HCT116 (cell line): ENCODE data around the gene CHRNA7. TPM values are rescaled to one million over a fixed set of nuclear protein-coding genes. Genes with fewer than 3 reads are reported as not detected.
"Not testable (repeated sequence)": the region's sequence is repeated elsewhere in the genome, so short reads cannot be mapped to it uniquely, and the experiment has no call there.

ENCODE experiments used
- ATAC-seq: fragments of 200-7000 bp; cut with Tn5 transposase; 2 replicates; pipeline ENCODE4 v1.9.1; 2020; ENCODE audit warnings: mild to moderate bottlenecking, moderate library complexity
- BruUV-seq: library from RNA; stranded (reverse); fragments of 400-500 nt; replicated peaks from 2 replicates; lab custom pipeline; 2021; lab: Mats Ljungman, UMichigan
- CTCF ChIA-PET: fragments of 300-600 bp; sonication (Branson Sonifier 250); formaldehyde crosslinking; loops from one replicate; lab custom pipeline; 2021; ENCODE audit warnings: antibody characterized with exemption; lab: Charles Lee
- POLR2A ChIA-PET: fragments of 300-600, 350-600 bp; sonication (Branson Sonifier 250); formaldehyde crosslinking; loops from one replicate; lab custom pipeline; 2021; ENCODE audit warnings: antibody characterized with exemption; lab: Charles Lee
- RAD21 ChIA-PET, 2 experiments: fragments of 300-600 bp; sonication (Branson Sonifier 250); formaldehyde crosslinking; loops; one replicate each; lab custom pipeline; 2023; ENCODE audit warnings: low total read pairs in 2 of 2; ENCODE audit not compliant: uncharacterized antibody in 2 of 2, unreplicated experiment in 2 of 2, low non-redundant PET in 1 of 2; lab: Charles Lee
- DNase-seq: peaks from one replicate; pipeline ENCODE4 v3.0.0-alpha.2; 2010; ENCODE audit warnings: low read depth, low spot score
- H2AFZ ChIP-seq: fragments of 200-600 bp; shearing (Covaris generic), sonication (generic); 2 replicates; pipeline ENCODE4 v1.6.1; 2017; ENCODE audit warnings: low read depth, mixed run types, mixed read lengths, antibody characterized with exemption, low read length; ENCODE audit not compliant: poor library complexity, severe bottlenecking
- H3K27ac ChIP-seq: 2 replicates; pipeline ENCODE4 v1.5.1; 2012; ENCODE audit warnings: low read depth, low read length
- H3K27me3 ChIP-seq: fragments of 200-600 bp; sonication (generic); 2 replicates; pipeline ENCODE4 v1.6.1; 2016; ENCODE audit warnings: mixed run types, low read length, mixed read lengths; ENCODE audit not compliant: insufficient read depth
- H3K36me3 ChIP-seq, 2 experiments: fragments of 200-500 bp in 1 of 2; fragments of 200-600 bp in 1 of 2; sonication (Bioruptor generic) in 1 of 2; sonication (generic) in 1 of 2; 2 replicates each; pipeline versions ENCODE4 v1.5.1 to v1.6.1; 2014 to 2016; ENCODE audit warnings: low read length in 2 of 2, inconsistent platforms in 1 of 2, mixed read lengths in 1 of 2, mixed run types in 1 of 2; ENCODE audit not compliant: insufficient read depth in 2 of 2, control insufficient read depth in 1 of 2
- H3K4me1 ChIP-seq, 2 experiments: fragments of 200-600 bp in 1 of 2; sonication (generic) in 1 of 2; 2 replicates each; pipeline versions ENCODE4 v1.5.1 to v1.6.1; 2012 to 2017; ENCODE audit warnings: low read length in 2 of 2, inconsistent platforms in 1 of 2, mild to moderate bottlenecking in 1 of 2, mixed read lengths in 1 of 2, mixed run types in 1 of 2, moderate library complexity in 1 of 2; ENCODE audit not compliant: insufficient read depth in 2 of 2, control insufficient read depth in 1 of 2
- H3K4me2 ChIP-seq: fragments of 200-600 bp; sonication (generic); 2 replicates; pipeline ENCODE4 v1.6.1; 2017; ENCODE audit warnings: mixed run types, low read length, mixed read lengths
- H3K4me3 ChIP-seq, 2 experiments: fragments of 200-600 bp in 1 of 2; sonication (generic) in 1 of 2; replicated peaks in 1 of 2; 2 replicates each; pipeline ENCODE4 v1.5.1; 2011 to 2016; ENCODE audit warnings: low read length in 2 of 2, control low read depth in 1 of 2, low read depth in 1 of 2, mild to moderate bottlenecking in 1 of 2, mixed read lengths in 1 of 2, mixed run types in 1 of 2
- H3K79me2 ChIP-seq: fragments of 200-600 bp; sonication (generic); 2 replicates; pipeline ENCODE4 v1.6.1; 2017; ENCODE audit warnings: mild to moderate bottlenecking, mixed run types, low read length, moderate library complexity, mixed read lengths; ENCODE audit not compliant: insufficient read depth
- H3K9ac ChIP-seq: fragments of 200-600 bp; sonication (generic); 2 replicates; pipeline ENCODE4 v1.6.1; 2016; ENCODE audit warnings: low read length, mixed read lengths
- H3K9me2 ChIP-seq: fragments of 200-600 bp; sonication (generic), shearing (Covaris generic); 2 replicates; pipeline ENCODE4 v1.6.1; 2017; ENCODE audit warnings: mixed run types, mild to moderate bottlenecking, moderate library complexity; ENCODE audit not compliant: insufficient read depth
- H3K9me3 ChIP-seq, 2 experiments: fragments of 200-500 bp in 1 of 2; fragments of 200-600 bp in 1 of 2; sonication (Bioruptor generic) in 1 of 2; sonication (generic) in 1 of 2; 2 replicates each; pipeline ENCODE4 v1.6.1; 2014 to 2017; ENCODE audit warnings: low read length in 2 of 2, mixed read lengths in 2 of 2, inconsistent platforms in 1 of 2, low read depth in 1 of 2, mild to moderate bottlenecking in 1 of 2, mixed run types in 1 of 2, moderate library complexity in 1 of 2; ENCODE audit not compliant: control insufficient read depth in 1 of 2, insufficient read depth in 1 of 2
- H4K20me1 ChIP-seq: fragments of 200-600 bp; sonication (generic), shearing (Covaris generic); 2 replicates; pipeline ENCODE4 v1.6.1; 2017; ENCODE audit warnings: mixed run types, mild to moderate bottlenecking, moderate library complexity; ENCODE audit not compliant: insufficient read depth
- CEBPB ChIP-seq: IDR thresholded peaks from 2 replicates; pipeline ENCODE4 v1.6.1; 2012; ENCODE audit warnings: low read depth
- EGR1 ChIP-seq: IDR thresholded peaks from 2 replicates; pipeline ENCODE4 v1.6.1; 2012; ENCODE audit warnings: low read depth
- EZH2 ChIP-seq: fragments of 200-600 bp; sonication (generic); IDR thresholded peaks from 2 replicates; pipeline ENCODE4 v1.6.1; 2017; ENCODE audit warnings: antibody characterized with exemption, mixed run types
- FOSL1 ChIP-seq: IDR thresholded peaks from 2 replicates; pipeline ENCODE4 v1.6.1; 2012; ENCODE audit warnings: low read depth
- JUND ChIP-seq: IDR thresholded peaks from 2 replicates; pipeline ENCODE4 v1.6.1; 2012
- POLR2A ChIP-seq: IDR thresholded peaks from 2 replicates; pipeline ENCODE4 v1.7.0; 2011; ENCODE audit warnings: borderline replicate concordance; ENCODE audit not compliant: insufficient read depth, insufficient read length; ENCODE audit errors: extremely low read depth
- POLR2AphosphoS5 ChIP-seq: IDR thresholded peaks from 2 replicates; pipeline ENCODE4 v1.6.1; 2011; ENCODE audit warnings: mild to moderate bottlenecking, low read depth, low read length, moderate library complexity
- RAD21 ChIP-seq: IDR thresholded peaks from 2 replicates; pipeline ENCODE4 v1.6.1; 2012; ENCODE audit warnings: low read depth, mild to moderate bottlenecking
- SP1 ChIP-seq: IDR thresholded peaks from 2 replicates; pipeline ENCODE4 v1.6.1; 2012; ENCODE audit warnings: low read depth
- SRF ChIP-seq: IDR thresholded peaks from 2 replicates; pipeline ENCODE4 v1.6.1; 2012; ENCODE audit warnings: low read depth
- YY1 ChIP-seq: IDR thresholded peaks from 2 replicates; pipeline ENCODE4 v1.6.1; 2011; ENCODE audit warnings: low read length, low read depth, moderate library complexity, mild to moderate bottlenecking; ENCODE audit not compliant: insufficient replicate concordance; ENCODE audit errors: extremely low read depth
- intact Hi-C: fragments of 100-400 bp; cut with micrococcal nuclease; formaldehyde crosslinking; loops from 2 replicates; pipeline ENCODE4 v1.10.0; 2022
- total RNA-seq: library from RNA; stranded (reverse); gene quantifications from one replicate; pipeline ENCODE4 v1.2.1, GENCODE V29; 2021; ENCODE audit not compliant: unreplicated experiment
- TF ChIP-seq, protein P1 (sequence below): IDR thresholded peaks from 2 replicates; pipeline ENCODE4 v1.6.1; 2012
- TF ChIP-seq, protein P2 (sequence below): IDR thresholded peaks from 2 replicates; pipeline ENCODE4 v1.6.1; 2012
- TF ChIP-seq, protein P3 (sequence below): IDR thresholded peaks from 2 replicates; pipeline ENCODE4 v1.6.1; 2012; ENCODE audit warnings: low read depth

The CHRNA7 gene
- total RNA-seq, 1 experiment from 2014 or later, result 6.8 TPM

DNA sequence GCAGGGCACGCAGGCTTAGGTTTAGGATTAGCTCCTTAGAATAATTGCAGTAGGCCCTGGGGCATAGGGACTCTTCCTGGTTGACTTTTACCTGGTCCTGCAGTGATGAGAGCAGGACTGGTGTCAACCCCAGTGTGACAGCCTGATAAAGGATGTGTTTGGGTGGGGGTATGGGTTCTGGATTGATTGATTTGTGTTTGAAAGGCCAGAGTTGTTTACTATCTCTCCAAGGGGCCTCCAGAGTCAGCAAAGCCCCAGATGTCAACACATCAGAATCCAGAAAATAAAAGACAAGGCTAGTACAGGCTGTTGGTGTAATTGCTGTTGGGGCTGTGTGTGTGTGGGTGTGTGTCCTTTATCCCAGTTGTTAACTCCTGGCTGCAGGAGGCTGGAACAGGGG is 122.3 kb downstream of the CHRNA7 start:
- Histone ChIP-seq H3K4me1 (no peaks in the 10 kb centered on the region), H3K4me3 (no peak overlapping the region), H3K4me2 (no peak overlapping the region), H3K36me3 (no peaks in the 10 kb centered on the region), H3K9ac (no peak overlapping the region), H3K9me3 (no peaks in the 10 kb centered on the region), H3K27me3 (no peaks in the 10 kb centered on the region), H3K79me2 (no peaks in the 10 kb centered on the region), H4K20me1 (no peaks in the 10 kb centered on the region), H3K9me2 (no peaks in the 10 kb centered on the region), H2AFZ (no peak overlapping the region), H3K27ac (no peak overlapping the region)
- intact Hi-C loops, result no loop called here
- RAD21 ChIA-PET, result no interaction called here
- TF ChIP-seq POLR2A (no peak), RAD21 (no peak), EGR1 (no peak), SRF (no peak), POLR2AphosphoS5 (no peak), JUND (no peak), EZH2 (no peak), SP1 (no peak), CEBPB (no peak), YY1 (no peak), FOSL1 (no peak)
- TF ChIP-seq, protein P1, sequence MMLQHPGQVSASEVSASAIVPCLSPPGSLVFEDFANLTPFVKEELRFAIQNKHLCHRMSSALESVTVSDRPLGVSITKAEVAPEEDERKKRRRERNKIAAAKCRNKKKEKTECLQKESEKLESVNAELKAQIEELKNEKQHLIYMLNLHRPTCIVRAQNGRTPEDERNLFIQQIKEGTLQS, result no peak
- TF ChIP-seq, protein P2, sequence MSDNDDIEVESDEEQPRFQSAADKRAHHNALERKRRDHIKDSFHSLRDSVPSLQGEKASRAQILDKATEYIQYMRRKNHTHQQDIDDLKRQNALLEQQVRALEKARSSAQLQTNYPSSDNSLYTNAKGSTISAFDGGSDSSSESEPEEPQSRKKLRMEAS, result no peak
- TF ChIP-seq, protein P3, sequence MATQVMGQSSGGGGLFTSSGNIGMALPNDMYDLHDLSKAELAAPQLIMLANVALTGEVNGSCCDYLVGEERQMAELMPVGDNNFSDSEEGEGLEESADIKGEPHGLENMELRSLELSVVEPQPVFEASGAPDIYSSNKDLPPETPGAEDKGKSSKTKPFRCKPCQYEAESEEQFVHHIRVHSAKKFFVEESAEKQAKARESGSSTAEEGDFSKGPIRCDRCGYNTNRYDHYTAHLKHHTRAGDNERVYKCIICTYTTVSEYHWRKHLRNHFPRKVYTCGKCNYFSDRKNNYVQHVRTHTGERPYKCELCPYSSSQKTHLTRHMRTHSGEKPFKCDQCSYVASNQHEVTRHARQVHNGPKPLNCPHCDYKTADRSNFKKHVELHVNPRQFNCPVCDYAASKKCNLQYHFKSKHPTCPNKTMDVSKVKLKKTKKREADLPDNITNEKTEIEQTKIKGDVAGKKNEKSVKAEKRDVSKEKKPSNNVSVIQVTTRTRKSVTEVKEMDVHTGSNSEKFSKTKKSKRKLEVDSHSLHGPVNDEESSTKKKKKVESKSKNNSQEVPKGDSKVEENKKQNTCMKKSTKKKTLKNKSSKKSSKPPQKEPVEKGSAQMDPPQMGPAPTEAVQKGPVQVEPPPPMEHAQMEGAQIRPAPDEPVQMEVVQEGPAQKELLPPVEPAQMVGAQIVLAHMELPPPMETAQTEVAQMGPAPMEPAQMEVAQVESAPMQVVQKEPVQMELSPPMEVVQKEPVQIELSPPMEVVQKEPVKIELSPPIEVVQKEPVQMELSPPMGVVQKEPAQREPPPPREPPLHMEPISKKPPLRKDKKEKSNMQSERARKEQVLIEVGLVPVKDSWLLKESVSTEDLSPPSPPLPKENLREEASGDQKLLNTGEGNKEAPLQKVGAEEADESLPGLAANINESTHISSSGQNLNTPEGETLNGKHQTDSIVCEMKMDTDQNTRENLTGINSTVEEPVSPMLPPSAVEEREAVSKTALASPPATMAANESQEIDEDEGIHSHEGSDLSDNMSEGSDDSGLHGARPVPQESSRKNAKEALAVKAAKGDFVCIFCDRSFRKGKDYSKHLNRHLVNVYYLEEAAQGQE, result no peak
- BruUV-seq, result no TSS peak
- CTCF ChIA-PET, result no interaction called here
- POLR2A ChIA-PET, result no interaction called here
- ATAC-seq, result no peak
- no peak for DNase-seq

DNA sequence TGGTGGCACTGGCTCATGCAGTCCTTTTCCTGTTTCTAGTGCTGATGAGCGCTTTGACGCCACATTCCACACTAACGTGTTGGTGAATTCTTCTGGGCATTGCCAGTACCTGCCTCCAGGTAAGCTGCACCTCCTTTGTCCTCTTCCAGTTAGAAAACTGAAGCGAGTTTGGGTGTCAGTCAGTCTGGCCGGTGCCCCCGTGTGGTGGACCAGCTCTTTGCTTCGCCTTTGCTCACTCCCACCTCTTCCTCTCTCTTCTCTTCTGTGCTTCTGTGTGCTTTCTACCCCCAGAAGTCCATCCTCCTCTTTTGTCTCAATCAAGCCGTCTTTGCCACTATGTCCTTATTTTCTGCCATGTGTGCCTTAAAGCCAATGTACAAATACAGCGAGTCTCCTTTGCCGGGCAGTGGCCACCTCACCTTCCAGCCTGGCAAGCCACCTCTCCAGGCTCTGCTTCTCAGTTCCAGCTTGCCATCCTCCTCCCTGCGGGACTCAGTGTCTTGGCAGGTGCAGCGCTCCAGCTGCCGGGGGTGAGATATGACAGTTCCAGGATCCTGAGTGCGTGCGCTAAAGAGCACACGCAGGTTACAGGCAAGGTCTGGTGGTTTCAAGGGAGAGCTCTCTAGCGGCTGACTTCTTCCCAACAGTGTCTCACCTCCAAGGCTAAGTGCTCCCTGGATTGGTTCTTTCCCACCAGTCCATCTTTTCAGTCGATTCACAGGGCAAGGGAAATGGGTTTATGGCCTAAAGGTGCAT is 123.7 kb downstream of the CHRNA7 start:
- H3K36me3 ChIP-seq, H3K27ac ChIP-seq, DNase-seq, H3K4me3 ChIP-seq, H4K20me1 ChIP-seq, POLR2A ChIA-PET, H3K27me3 ChIP-seq, H3K79me2 ChIP-seq, CTCF ChIA-PET, H2AFZ ChIP-seq, H3K4me2 ChIP-seq, H3K9me3 ChIP-seq, H3K9me2 ChIP-seq, H3K4me1 ChIP-seq, H3K9ac ChIP-seq, RAD21 ChIA-PET, intact Hi-C loops, BruUV-seq: not testable (repeated sequence)
- ATAC-seq, result peak; percentile 64
